Testis (tissue), 2 donors: ENCODE measurements around the gene RAB36.

Experiments
- POLR2A ChIP-seq: fragments of 450-650 bp; IDR thresholded peaks from one replicate; pipeline ENCODE4 v1.6.1; 2017; ENCODE audit warnings: antibody characterized with exemption, mild to moderate bottlenecking, moderate library complexity
- TF ChIP-seq, protein P1 (sequence below), 3 experiments: fragments of 450-650 bp in 2 of 3; fragments of 200-600 bp in 1 of 3; sonication (generic) in 1 of 3; IDR thresholded peaks; one replicate each; pipeline ENCODE4 v1.5.1; 2016 to 2019; ENCODE audit warnings: antibody characterized with exemption in 3 of 3, mild to moderate bottlenecking in 2 of 3, moderate library complexity in 1 of 3

DNA sequence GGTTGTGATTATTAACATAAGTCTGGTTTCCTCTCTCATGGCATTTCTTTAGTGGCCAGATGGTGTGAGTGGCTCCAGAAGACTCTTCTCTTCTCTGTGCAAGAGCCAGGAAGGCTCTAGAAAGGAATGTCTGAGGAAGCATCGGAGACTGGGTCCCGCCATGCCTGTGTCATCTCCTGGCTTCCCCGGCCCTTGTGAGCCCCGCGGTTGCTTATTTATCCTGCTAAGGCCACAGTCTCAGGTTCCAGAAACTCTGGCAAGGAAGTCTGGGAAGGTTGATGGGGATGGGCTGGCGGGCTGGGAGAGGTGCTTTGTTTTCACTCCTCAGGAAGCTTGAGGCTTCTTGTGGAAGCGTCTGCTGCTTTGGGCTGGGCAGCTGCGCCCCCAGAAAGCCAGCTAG is 53.9 kb downstream of the RAB36 start:
- TF ChIP-seq, protein P1, sequence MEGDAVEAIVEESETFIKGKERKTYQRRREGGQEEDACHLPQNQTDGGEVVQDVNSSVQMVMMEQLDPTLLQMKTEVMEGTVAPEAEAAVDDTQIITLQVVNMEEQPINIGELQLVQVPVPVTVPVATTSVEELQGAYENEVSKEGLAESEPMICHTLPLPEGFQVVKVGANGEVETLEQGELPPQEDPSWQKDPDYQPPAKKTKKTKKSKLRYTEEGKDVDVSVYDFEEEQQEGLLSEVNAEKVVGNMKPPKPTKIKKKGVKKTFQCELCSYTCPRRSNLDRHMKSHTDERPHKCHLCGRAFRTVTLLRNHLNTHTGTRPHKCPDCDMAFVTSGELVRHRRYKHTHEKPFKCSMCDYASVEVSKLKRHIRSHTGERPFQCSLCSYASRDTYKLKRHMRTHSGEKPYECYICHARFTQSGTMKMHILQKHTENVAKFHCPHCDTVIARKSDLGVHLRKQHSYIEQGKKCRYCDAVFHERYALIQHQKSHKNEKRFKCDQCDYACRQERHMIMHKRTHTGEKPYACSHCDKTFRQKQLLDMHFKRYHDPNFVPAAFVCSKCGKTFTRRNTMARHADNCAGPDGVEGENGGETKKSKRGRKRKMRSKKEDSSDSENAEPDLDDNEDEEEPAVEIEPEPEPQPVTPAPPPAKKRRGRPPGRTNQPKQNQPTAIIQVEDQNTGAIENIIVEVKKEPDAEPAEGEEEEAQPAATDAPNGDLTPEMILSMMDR (IDR thresholded peaks at IDR 0.05) = no peak
- no peak for TF ChIP-seq POLR2A
